K562 (cell line): Measurements from ENCODE around the gene REX1BD. TPM values are rescaled to one million over a fixed set of nuclear protein-coding genes. Genes with fewer than 3 reads are reported as not detected.

Source experiments
- BACH1 ChIP-seq: fragments of 200-800 bp; sonication (Bioruptor generic); IDR thresholded peaks from 2 replicates; pipeline ENCODE4 v1.6.1; 2016; ENCODE audit warnings: missing genetic modification characterization, missing compliant biosample characterization
- CBFA2T3 ChIP-seq: fragments of 450-650 bp; IDR thresholded peaks from 2 replicates; pipeline ENCODE4 v1.6.1; 2017
- CBX3 ChIP-seq, 2 experiments: IDR thresholded peaks; 1 replicate in 1 of 2; 2 replicates in 1 of 2; pipeline ENCODE4 v1.6.1; 2012; ENCODE audit warnings: inconsistent platforms in 2 of 2, low read length in 2 of 2, borderline replicate concordance in 1 of 2, control low read depth in 1 of 2
- DNMT1 ChIP-seq: fragments of 450-650 bp; IDR thresholded peaks from 2 replicates; pipeline ENCODE4 v1.6.1; 2016; ENCODE audit warnings: antibody characterized with exemption, mild to moderate bottlenecking
- FOXK1 ChIP-seq: sonication (generic); formaldehyde crosslinking; IDR thresholded peaks from 2 replicates; pipeline ENCODE4 v1.8.0; 2022; ENCODE audit warnings: missing genetic modification reagents, mild to moderate bottlenecking, borderline replicate concordance
- HNRNPLL ChIP-seq: fragments of 200-400 bp; formaldehyde crosslinking; IDR thresholded peaks from 2 replicates; pipeline ENCODE4 v1.6.1; 2017; ENCODE audit warnings: low read length, low read depth, mild to moderate bottlenecking; ENCODE audit not compliant: poor library complexity, severe bottlenecking
- KDM2B ChIP-seq: fragments of 250-450 bp; sonication (Bioruptor Pico); IDR thresholded peaks from 2 replicates; pipeline ENCODE4 v1.8.0; 2021; ENCODE audit warnings: mild to moderate bottlenecking, moderate library complexity
- MEIS2 ChIP-seq: fragments of 450-650 bp; IDR thresholded peaks from 2 replicates; pipeline ENCODE4 v1.6.1; 2014; ENCODE audit warnings: mild to moderate bottlenecking; ENCODE audit not compliant: partially characterized antibody
- NFIC ChIP-seq: fragments of 450-650 bp; IDR thresholded peaks from 2 replicates; pipeline ENCODE4 v1.6.1; 2017; ENCODE audit warnings: mild to moderate bottlenecking, inconsistent platforms
- NFIX ChIP-seq: fragments of 250-450 bp; sonication (Bioruptor Pico); IDR thresholded peaks from 2 replicates; pipeline ENCODE4 v1.4.0; 2020; ENCODE audit warnings: low read depth, mild to moderate bottlenecking, moderate library complexity
- NRF1 ChIP-seq, 2 experiments: fragments of 450-650 bp; IDR thresholded peaks in 1 of 2; conservative IDR thresholded peaks in 1 of 2; 2 replicates each; pipeline ENCODE4 v1.6.1; 2014; ENCODE audit warnings: mild to moderate bottlenecking in 2 of 2
- RCOR1 ChIP-seq, 2 experiments: IDR thresholded peaks; 2 replicates each; pipeline ENCODE4 v1.6.1; 2012; ENCODE audit warnings: low read depth in 2 of 2, low read length in 2 of 2, borderline replicate concordance in 1 of 2, improper control_type of control experiment in 1 of 2
- SMAD1 ChIP-seq: fragments of 150-350 bp; IDR thresholded peaks from 2 replicates; pipeline ENCODE4 v1.6.1; 2014; ENCODE audit warnings: low read length, low read depth; ENCODE audit not compliant: partially characterized antibody
- SRF ChIP-seq, 2 experiments: fragments of 250-450, 450-650 bp in 1 of 2; sonication (Bioruptor Pico) in 1 of 2; sonication (generic) in 1 of 2; formaldehyde crosslinking; IDR thresholded peaks; 2 replicates each; pipeline versions ENCODE4 v1.5.0 to v1.5.1; 2020 to 2022; ENCODE audit warnings: mild to moderate bottlenecking in 1 of 2, missing genetic modification reagents in 1 of 2
- SRSF7 ChIP-seq: fragments of 200-400 bp; formaldehyde crosslinking; optimal IDR thresholded peaks from 2 replicates; pipeline ENCODE3; 2017; ENCODE audit warnings: mild to moderate bottlenecking, low read depth, low read length
- TARDBP ChIP-seq: fragments of 450-650 bp; IDR thresholded peaks from 2 replicates; pipeline ENCODE4 v1.6.1; 2016
- ZNF134 ChIP-seq: fragments of 250-450 bp; sonication (Bioruptor Pico); conservative IDR thresholded peaks from 2 replicates; pipeline ENCODE4 v1.4.0; 2020
- ZNF184 ChIP-seq: sonication (generic); formaldehyde crosslinking; IDR thresholded peaks from 2 replicates; pipeline ENCODE4 v1.5.0; 2020; ENCODE audit warnings: missing genetic modification reagents
- ZNF24 ChIP-seq: fragments of 450-650 bp; IDR thresholded peaks from 2 replicates; pipeline ENCODE4 v1.6.1; 2016
- ZNF354B ChIP-seq: fragments of 250-450 bp; sonication (Bioruptor Pico); IDR thresholded peaks from 2 replicates; pipeline ENCODE4 v1.4.0; 2020
- ZNF764 ChIP-seq: fragments of 250-450 bp; sonication (Bioruptor Pico); IDR thresholded peaks from 2 replicates; pipeline ENCODE4 v1.4.0; 2020; ENCODE audit warnings: low read depth, mild to moderate bottlenecking, moderate library complexity
- polyA plus RNA-seq, 8 experiments: library from polyadenylated mRNA; depleted of rRNA in 4 of 8; stranded (reverse) in 5 of 8; unstranded in 3 of 8; fragments of >200 nt; fragmentation: Nextera tagmentation in 2 of 8; fragmentation: Illumina TruSeq in 1 of 8; extraction: Ambion mirVana in 2 of 8; extraction: Trizol in 1 of 8; gene quantifications; 2 replicates each; pipeline versions ENCODE4 v1.2.1 to v1.2.3, GENCODE V29; 2011 to 2014; ENCODE audit warnings: inconsistent platforms in 1 of 8, missing spikeins in 1 of 8
- total RNA-seq, 7 experiments: library from RNA; depleted of rRNA in 6 of 7; stranded (reverse); fragments of >200 nt in 6 of 7; fragmentation: Illumina TruSeq in 2 of 7; extraction: Trizol in 2 of 7; gene quantifications; 2 replicates each; pipeline versions ENCODE4 v1.2.1 to v1.2.3, GENCODE V29; 2011 to 2021; ENCODE audit warnings: low replicate concordance in 1 of 7
- TF ChIP-seq, protein P1 (sequence below): sonication (generic); formaldehyde crosslinking; IDR thresholded peaks from 2 replicates; pipeline ENCODE4 v1.4.0; 2020; ENCODE audit warnings: mild to moderate bottlenecking, missing genetic modification reagents
- TF ChIP-seq, protein P2 (sequence below): sonication (generic); formaldehyde crosslinking; IDR thresholded peaks from 2 replicates; pipeline ENCODE4 v1.8.1; 2023; ENCODE audit warnings: mild to moderate bottlenecking, missing genetic modification reagents

REX1BD gene
- total and polyA plus RNA-seq, 9 of the 15 experiments (the other 6 are each of a cell fraction or from before 2014, with no cell fraction given): 1.9 to 136 (median 13.8) TPM

DNA sequence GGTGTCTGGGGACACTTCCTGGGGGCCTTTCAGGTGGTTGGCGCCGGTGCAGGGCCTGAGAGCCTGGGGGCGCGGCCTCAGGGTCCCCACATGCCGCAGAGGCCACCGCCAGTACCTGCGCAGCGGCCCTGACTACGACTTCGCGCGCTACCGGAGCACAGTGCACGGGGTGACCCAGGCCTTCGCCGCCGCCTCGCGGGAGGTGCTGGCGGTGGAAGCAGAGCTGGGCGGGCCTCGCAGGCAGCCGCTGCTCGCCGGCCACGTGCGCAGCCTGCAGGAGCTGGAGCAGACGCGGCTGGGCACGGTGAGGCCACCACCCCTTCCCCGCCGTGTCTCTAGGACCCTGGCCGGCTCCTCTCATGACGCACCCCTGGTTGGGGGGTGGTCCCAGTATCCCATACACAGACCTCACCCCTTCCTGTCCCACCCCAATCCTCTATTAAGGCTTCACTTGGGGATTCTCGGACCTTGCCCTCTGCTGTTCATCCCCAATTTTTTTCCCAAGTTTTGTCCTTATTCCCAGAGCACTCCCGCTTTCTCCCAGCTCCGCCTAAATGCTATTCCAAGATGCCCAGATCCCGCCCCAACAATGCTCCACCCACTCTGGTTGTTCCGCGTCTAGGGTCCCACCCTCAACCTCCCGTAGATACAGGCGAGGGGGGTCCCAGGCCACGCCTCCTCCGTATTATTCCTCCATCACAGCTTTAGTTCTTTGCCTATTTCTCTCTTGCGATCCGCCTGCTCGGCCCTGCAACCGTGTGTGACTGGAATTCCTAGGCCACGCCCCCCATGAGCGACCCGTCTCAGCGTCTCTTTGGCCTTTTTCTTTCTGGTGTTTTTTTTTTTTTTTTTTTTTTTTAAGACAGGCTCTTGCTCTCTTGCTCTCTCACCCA, 1.0 kb downstream of the REX1BD start (continued):
- TF ChIP-seq KDM2B (CRISPR knock-in tag): peak; percentile 38; the same call in 1 of the 2 replicates
- TF ChIP-seq ZNF184: no peak
- TF ChIP-seq, protein P1, sequence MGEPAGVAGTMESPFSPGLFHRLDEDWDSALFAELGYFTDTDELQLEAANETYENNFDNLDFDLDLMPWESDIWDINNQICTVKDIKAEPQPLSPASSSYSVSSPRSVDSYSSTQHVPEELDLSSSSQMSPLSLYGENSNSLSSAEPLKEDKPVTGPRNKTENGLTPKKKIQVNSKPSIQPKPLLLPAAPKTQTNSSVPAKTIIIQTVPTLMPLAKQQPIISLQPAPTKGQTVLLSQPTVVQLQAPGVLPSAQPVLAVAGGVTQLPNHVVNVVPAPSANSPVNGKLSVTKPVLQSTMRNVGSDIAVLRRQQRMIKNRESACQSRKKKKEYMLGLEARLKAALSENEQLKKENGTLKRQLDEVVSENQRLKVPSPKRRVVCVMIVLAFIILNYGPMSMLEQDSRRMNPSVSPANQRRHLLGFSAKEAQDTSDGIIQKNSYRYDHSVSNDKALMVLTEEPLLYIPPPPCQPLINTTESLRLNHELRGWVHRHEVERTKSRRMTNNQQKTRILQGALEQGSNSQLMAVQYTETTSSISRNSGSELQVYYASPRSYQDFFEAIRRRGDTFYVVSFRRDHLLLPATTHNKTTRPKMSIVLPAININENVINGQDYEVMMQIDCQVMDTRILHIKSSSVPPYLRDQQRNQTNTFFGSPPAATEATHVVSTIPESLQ (CRISPR knock-in tag): peak; percentile 90; the same call in 1 of the 2 replicates
- no peak for TF ChIP-seq SMAD1
- TF ChIP-seq ZNF764: no peak
- TF ChIP-seq TARDBP: no peak
- TF ChIP-seq MEIS2: no peak
- TF ChIP-seq NFIC: peak; percentile 8
- TF ChIP-seq ZNF24: no peak
- TF ChIP-seq RCOR1 (IDR thresholded peaks at IDR 0.05; ENCODE audit: borderline replicate concordance in 1 of 2, low read depth in 2 of 2, low read length in 2 of 2): no peak; a peak in 1 of 4 replicates
- peak in 1 of 2 experiments; percentile 96; a peak in 2 of 3 replicates for TF ChIP-seq CBX3 (IDR thresholded peaks at IDR 0.05; ENCODE audit: borderline replicate concordance in 1 of 2, low read length in 2 of 2)
- TF ChIP-seq NRF1 (conservative IDR thresholded peaks at IDR 0.05 in 1 of 2, IDR thresholded peaks at IDR 0.05 in 1 of 2): peak; percentile 82 to 85
- no peak for TF ChIP-seq ZNF134
- peak; percentile 58 for TF ChIP-seq HNRNPLL
- TF ChIP-seq SRF (CRISPR knock-in tag; IDR thresholded peaks at IDR 0.05): peak in 1 of 2 experiments; percentile 79; a peak in 1 of 4 replicates
- peak; percentile 4; the same call in 1 of the 2 replicates for TF ChIP-seq CBFA2T3
- TF ChIP-seq ZNF354B (CRISPR knock-in tag): no peak
- TF ChIP-seq SRSF7: no peak
- TF ChIP-seq BACH1 (tag): no peak
- TF ChIP-seq, protein P2, sequence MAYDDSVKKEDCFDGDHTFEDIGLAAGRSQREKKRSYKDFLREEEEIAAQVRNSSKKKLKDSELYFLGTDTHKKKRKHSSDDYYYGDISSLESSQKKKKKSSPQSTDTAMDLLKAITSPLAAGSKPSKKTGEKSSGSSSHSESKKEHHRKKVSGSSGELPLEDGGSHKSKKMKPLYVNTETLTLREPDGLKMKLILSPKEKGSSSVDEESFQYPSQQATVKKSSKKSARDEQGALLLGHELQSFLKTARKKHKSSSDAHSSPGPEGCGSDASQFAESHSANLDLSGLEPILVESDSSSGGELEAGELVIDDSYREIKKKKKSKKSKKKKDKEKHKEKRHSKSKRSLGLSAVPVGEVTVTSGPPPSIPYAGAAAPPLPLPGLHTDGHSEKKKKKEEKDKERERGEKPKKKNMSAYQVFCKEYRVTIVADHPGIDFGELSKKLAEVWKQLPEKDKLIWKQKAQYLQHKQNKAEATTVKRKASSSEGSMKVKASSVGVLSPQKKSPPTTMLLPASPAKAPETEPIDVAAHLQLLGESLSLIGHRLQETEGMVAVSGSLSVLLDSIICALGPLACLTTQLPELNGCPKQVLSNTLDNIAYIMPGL: peak; percentile 93
- no peak for TF ChIP-seq NFIX (CRISPR knock-in tag)
- TF ChIP-seq FOXK1 (CRISPR knock-in tag): peak; percentile 73; the same call in 1 of the 2 replicates
- no peak for TF ChIP-seq DNMT1
